Caki2 (cell line): ENCODE data around the gene SLC25A6. TPM values are rescaled to one million over a fixed set of nuclear protein-coding genes. Genes with fewer than 3 reads are reported as not detected.

Experiments
- total RNA-seq: library from RNA; depleted of rRNA; stranded (reverse); fragments of >200 nt; shearing (Covaris generic); gene quantifications from 2 replicates; pipeline ENCODE4 v1.2.3, GENCODE V29; 2014; ENCODE audit warnings: low replicate concordance; rRNA removed

SLC25A6 gene
- total RNA-seq, 1 experiment from 2014 or later = 310 TPM

Other genes with a start within 250 kb of the SLC25A6 start
- gene CRLF2, start 179.5 kb downstream of the SLC25A6 start, total RNA-seq = 0.34 TPM in 1 of 2 replicates, not detected in the other
- 5.6 and 8.9 TPM in 2 replicates for gene CSF2RA, start 123.3 kb downstream of the SLC25A6 start, total RNA-seq
- gene IL3RA, start 55.3 kb downstream of the SLC25A6 start, total RNA-seq = not detected in 2 replicates
- gene ASMTL, start 60.8 kb upstream of the SLC25A6 start, total RNA-seq = 50.7 and 51.8 TPM in 2 replicates
- not detected in 2 replicates for gene P2RY8, start 145.1 kb upstream of the SLC25A6 start, total RNA-seq
- gene AKAP17A, start 199.5 kb upstream of the SLC25A6 start, total RNA-seq = 15.9 and 20.6 TPM in 2 replicates
- gene ASMT, start 222.9 kb upstream of the SLC25A6 start, total RNA-seq = not detected in 2 replicates